DND-41 (cell line): ENCODE data around the gene BRD1.

Source experiments
- EZH2 ChIP-seq: IDR thresholded peaks from 3 replicates; pipeline ENCODE4 v1.6.1; 2012; ENCODE audit warnings: borderline replicate concordance, low read depth, mild to moderate bottlenecking, moderate library complexity, low read length, inconsistent platforms; ENCODE audit not compliant: severe bottlenecking
- TF ChIP-seq, protein P1 (sequence below): IDR thresholded peaks from 2 replicates; pipeline ENCODE4 v1.5.1; 2012; ENCODE audit warnings: borderline replicate concordance, low read length, moderate library complexity, mild to moderate bottlenecking; ENCODE audit not compliant: poor library complexity, severe bottlenecking; ENCODE audit errors: extremely low read depth

DNA sequence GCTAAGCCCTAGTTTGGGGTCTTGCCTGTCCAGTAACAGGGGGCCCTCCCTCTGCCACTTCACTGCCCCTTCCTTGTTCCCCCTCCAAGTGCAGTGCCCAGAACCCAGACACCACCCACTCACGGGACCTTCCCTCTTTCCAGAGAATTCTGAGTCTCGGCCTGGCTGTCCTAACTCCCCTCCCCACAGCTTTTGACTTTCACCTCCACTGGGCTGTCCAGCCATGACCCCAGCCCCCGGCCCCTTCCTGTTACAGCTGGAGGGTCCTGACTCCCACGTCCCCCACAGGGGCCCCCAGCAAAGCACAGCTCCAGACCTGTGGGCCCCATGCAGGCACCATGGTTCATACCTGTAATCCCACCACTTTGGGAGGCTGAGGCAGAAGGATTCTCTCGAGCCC lies 71.5 kb downstream of the BRD1 start:
- TF ChIP-seq, protein P1, sequence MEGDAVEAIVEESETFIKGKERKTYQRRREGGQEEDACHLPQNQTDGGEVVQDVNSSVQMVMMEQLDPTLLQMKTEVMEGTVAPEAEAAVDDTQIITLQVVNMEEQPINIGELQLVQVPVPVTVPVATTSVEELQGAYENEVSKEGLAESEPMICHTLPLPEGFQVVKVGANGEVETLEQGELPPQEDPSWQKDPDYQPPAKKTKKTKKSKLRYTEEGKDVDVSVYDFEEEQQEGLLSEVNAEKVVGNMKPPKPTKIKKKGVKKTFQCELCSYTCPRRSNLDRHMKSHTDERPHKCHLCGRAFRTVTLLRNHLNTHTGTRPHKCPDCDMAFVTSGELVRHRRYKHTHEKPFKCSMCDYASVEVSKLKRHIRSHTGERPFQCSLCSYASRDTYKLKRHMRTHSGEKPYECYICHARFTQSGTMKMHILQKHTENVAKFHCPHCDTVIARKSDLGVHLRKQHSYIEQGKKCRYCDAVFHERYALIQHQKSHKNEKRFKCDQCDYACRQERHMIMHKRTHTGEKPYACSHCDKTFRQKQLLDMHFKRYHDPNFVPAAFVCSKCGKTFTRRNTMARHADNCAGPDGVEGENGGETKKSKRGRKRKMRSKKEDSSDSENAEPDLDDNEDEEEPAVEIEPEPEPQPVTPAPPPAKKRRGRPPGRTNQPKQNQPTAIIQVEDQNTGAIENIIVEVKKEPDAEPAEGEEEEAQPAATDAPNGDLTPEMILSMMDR = no peak
- TF ChIP-seq EZH2 = no peak
